Endothelial cell of umbilical vein (primary cell): ENCODE measurements around the gene NBPF6. TPM values are rescaled to one million over a fixed set of nuclear protein-coding genes. Genes with fewer than 3 reads are reported as not detected.
"Not testable (repeated sequence)": the region's sequence is repeated elsewhere in the genome, so short reads cannot be mapped to it uniquely, and the experiment has no call there.

Experiments used
- BruUV-seq: library from RNA; stranded (reverse); fragments of 400-500 nt; replicated peaks from 2 replicates; lab custom pipeline; 2021; lab: Mats Ljungman, UMichigan
- CTCF ChIA-PET: fragments of 300-600, 350-600 bp; sonication (Branson Sonifier 250); formaldehyde crosslinking; loops from one replicate; lab custom pipeline; 2021; ENCODE audit warnings: antibody characterized with exemption, inconsistent platforms; lab: Charles Lee
- POLR2A ChIA-PET: fragments of 300-600, 350-600 bp; sonication (Branson Sonifier 250); formaldehyde crosslinking; loops from one replicate; lab custom pipeline; 2021; ENCODE audit warnings: antibody characterized with exemption, inconsistent platforms; lab: Charles Lee
- DNase-seq: peaks from one replicate; pipeline ENCODE4 v3.0.0-alpha.2; 2011; ENCODE audit warnings: low read depth, low spot score
- FAIRE-seq: peaks from 2 replicates; lab custom pipeline; 2011; peaks lifted over from hg19 to GRCh38; lab: Jason Lieb, UNC
- H2AFZ ChIP-seq: 2 replicates; pipeline ENCODE4 v1.6.0; 2012; ENCODE audit warnings: low read depth, low read length, control low read depth, inconsistent platforms
- H3K27ac ChIP-seq: 2 replicates; pipeline ENCODE4 v1.5.1; 2011; ENCODE audit warnings: low read depth, mild to moderate bottlenecking, control low read depth, low read length, moderate library complexity; ENCODE audit not compliant: insufficient read depth
- H3K27me3 ChIP-seq, 2 experiments: 2 replicates each; pipeline versions ENCODE4 v1.6.0 to v1.6.1; 2011; ENCODE audit warnings: low read length in 2 of 2, mixed read lengths in 1 of 2; ENCODE audit not compliant: control insufficient read depth in 2 of 2, insufficient read depth in 2 of 2
- H3K36me3 ChIP-seq, 2 experiments: 2 replicates in 1 of 2; 3 replicates in 1 of 2; pipeline ENCODE4 v1.5.1; 2011; ENCODE audit warnings: low read length in 2 of 2, mild to moderate bottlenecking in 1 of 2, moderate library complexity in 1 of 2; ENCODE audit not compliant: control insufficient read depth in 2 of 2, insufficient read depth in 2 of 2; ENCODE audit errors: extremely low read depth in 1 of 2
- H3K4me1 ChIP-seq: 3 replicates; pipeline ENCODE4 v1.5.1; 2011; ENCODE audit warnings: mild to moderate bottlenecking, low read length; ENCODE audit not compliant: control insufficient read depth, insufficient read depth; ENCODE audit errors: extremely low read depth
- H3K4me2 ChIP-seq: 2 replicates; pipeline ENCODE4 v1.6.1; 2011; ENCODE audit warnings: low read length, control low read depth, mixed read lengths; ENCODE audit not compliant: insufficient read depth
- H3K4me3 ChIP-seq, 3 experiments: fragments of 200-600 bp in 1 of 3; sonication (generic), shearing (Covaris generic) in 1 of 3; replicated peaks in 1 of 3; 2 replicates each; pipeline ENCODE4 v1.5.1; 2011 to 2016; ENCODE audit warnings: control low read depth in 3 of 3, low read length in 3 of 3, mild to moderate bottlenecking in 2 of 3, inconsistent platforms in 1 of 3, low read depth in 1 of 3, moderate library complexity in 1 of 3; ENCODE audit not compliant: insufficient read depth in 1 of 3
- H3K79me2 ChIP-seq: 2 replicates; pipeline ENCODE4 v1.6.0; 2012; ENCODE audit warnings: low read length, inconsistent platforms; ENCODE audit not compliant: control insufficient read depth, insufficient read depth
- H3K9ac ChIP-seq: replicated peaks from 2 replicates; pipeline ENCODE3; 2011; ENCODE audit warnings: low read length, control low read depth; ENCODE audit not compliant: insufficient read depth; ENCODE audit errors: extremely low read depth
- H3K9me1 ChIP-seq: replicated peaks from 3 replicates; pipeline ENCODE4 v1.6.0; 2011; ENCODE audit warnings: mild to moderate bottlenecking, low read length; ENCODE audit not compliant: control insufficient read depth, insufficient read depth; ENCODE audit errors: extremely low read depth
- H3K9me3 ChIP-seq: replicated peaks from 2 replicates; pipeline ENCODE4 v1.5.1; 2012; ENCODE audit warnings: low read length, inconsistent platforms; ENCODE audit not compliant: control insufficient read depth, insufficient read depth
- H4K20me1 ChIP-seq: replicated peaks from 2 replicates; pipeline ENCODE3; 2011; ENCODE audit warnings: mild to moderate bottlenecking, low read length; ENCODE audit not compliant: control insufficient read depth, insufficient read depth; ENCODE audit errors: extremely low read depth
- MYC ChIP-seq: IDR thresholded peaks from one replicate; pipeline ENCODE4 v1.6.1; 2011; ENCODE audit warnings: mild to moderate bottlenecking, low read depth, low read length
- POLR2A ChIP-seq: IDR thresholded peaks from 2 replicates; pipeline ENCODE4 v1.6.1; 2012; ENCODE audit warnings: low read depth, mild to moderate bottlenecking, control low read depth, low read length
- dilution Hi-C: fragments of 300-500 bp; cut with MboI; formaldehyde crosslinking; loops from one replicate; pipeline ENCODE4 v1.15.0; 2019; ENCODE audit warnings: low sequenced_read_pairs; ENCODE audit not compliant: extremely low pct_ligation_motif_present
- intact Hi-C: fragments of 100-400 bp; cut with micrococcal nuclease; formaldehyde crosslinking; loops from one replicate; pipeline ENCODE4 v1.10.0; 2022
- polyA plus RNA-seq, 4 experiments: library from polyadenylated mRNA; depleted of rRNA in 3 of 4; stranded (reverse) in 3 of 4; unstranded in 1 of 4; fragments of >200 nt; gene quantifications; 2 replicates each; pipeline versions ENCODE4 v1.2.1 to v1.2.3, GENCODE V29; 2011 to 2012; ENCODE audit warnings: missing spikeins in 1 of 4
- total RNA-seq: library from RNA; stranded (reverse); gene quantifications from 2 replicates; pipeline ENCODE4 v1.2.3, GENCODE V29; 2021
- TF ChIP-seq, protein P1 (sequence below): IDR thresholded peaks from 2 replicates; pipeline ENCODE4 v1.6.1; 2011; ENCODE audit not compliant: insufficient read depth, insufficient read length

Gene NBPF6
- total and polyA plus RNA-seq, 2 donors (not counting 3 experiments of a cell fraction or from before 2014, with no cell fraction given): not detected

GRCh38 chr1:108482708-108483107 lies 32.6 kb downstream of the NBPF6 start:
- Histone ChIP-seq H3K9me3 (no peaks in the 10 kb centered on the region), H2AFZ (no peak overlapping the region), H3K4me1 (no peaks in the 10 kb centered on the region), H3K79me2 (no peaks in the 10 kb centered on the region), H3K27me3 (no peaks in the 10 kb centered on the region), H3K9me1 (no peaks in the 10 kb centered on the region), H3K4me3 (no peak overlapping the region), H3K36me3 (no peaks in the 10 kb centered on the region), H3K9ac (no peak overlapping the region), H4K20me1 (no peaks in the 10 kb centered on the region), H3K4me2 (no peak overlapping the region), H3K27ac (no peak overlapping the region)
- POLR2A ChIA-PET: no interaction called here
- FAIRE-seq (no peak), DNase-seq (no peak)
- no TSS peak for BruUV-seq
- TF ChIP-seq POLR2A (no peak), MYC (no peak)
- TF ChIP-seq, protein P1, sequence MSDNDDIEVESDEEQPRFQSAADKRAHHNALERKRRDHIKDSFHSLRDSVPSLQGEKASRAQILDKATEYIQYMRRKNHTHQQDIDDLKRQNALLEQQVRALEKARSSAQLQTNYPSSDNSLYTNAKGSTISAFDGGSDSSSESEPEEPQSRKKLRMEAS: no peak
- dilution Hi-C loops: no loop called here
- CTCF ChIA-PET: interaction anchor here (0.7 kb wide), 1 partner anchor 161 kb away, joined by 4 read pairs; no protein-coding TSS in a partner anchor
- intact Hi-C loops: no loop called here

DNA sequence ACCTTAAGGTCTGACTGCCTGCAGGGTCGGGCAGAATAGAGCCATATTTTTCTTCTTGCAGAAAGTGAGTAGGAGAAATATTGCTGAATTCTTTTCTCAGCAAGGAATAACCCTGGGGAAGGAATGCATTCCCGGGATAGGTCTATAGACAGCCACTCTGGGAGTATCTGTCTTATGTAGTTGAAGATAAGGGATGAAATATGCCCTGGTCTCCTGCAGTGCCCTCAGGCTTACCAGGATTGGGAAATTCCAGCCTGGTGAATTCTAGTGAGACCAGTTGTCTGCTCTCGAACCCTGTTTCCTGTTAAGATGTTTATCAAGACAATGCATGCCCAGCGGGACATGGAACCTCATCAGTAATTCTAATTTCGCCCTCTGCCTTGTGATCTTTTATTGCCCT lies 35.8 kb downstream of the NBPF6 start:
- POLR2A ChIA-PET, H4K20me1 ChIP-seq, intact Hi-C loops, H3K36me3 ChIP-seq, CTCF ChIA-PET, H3K9ac ChIP-seq, H3K4me1 ChIP-seq, H3K9me3 ChIP-seq, FAIRE-seq, H3K27ac ChIP-seq, dilution Hi-C loops, BruUV-seq, H3K4me3 ChIP-seq, H3K4me2 ChIP-seq, DNase-seq, H2AFZ ChIP-seq, H3K27me3 ChIP-seq, H3K9me1 ChIP-seq, H3K79me2 ChIP-seq: not testable (repeated sequence)

DNA sequence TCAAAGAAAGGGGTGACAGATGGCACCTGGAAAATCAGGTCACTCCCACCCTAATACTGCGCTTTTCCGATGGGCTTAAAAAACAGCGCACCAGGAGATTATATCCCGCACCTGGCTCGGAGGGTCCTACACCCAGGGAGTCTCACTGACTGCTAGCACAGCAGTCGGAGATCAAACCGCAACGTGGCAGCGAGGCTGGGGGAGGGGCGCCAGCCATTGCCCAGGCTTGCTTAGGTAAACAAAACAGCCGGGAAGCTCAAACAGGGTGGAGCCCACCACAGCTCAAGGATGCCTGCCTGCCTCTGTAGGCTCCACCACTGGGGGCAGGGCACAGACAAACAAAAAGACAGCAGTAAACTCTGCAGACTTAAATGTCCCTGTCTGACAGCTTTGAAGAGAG lies 36.6 kb downstream of the NBPF6 start:
- dilution Hi-C loops, H3K4me1 ChIP-seq, H3K4me3 ChIP-seq, H3K9ac ChIP-seq, FAIRE-seq, CTCF ChIA-PET, POLR2A ChIA-PET, H3K27ac ChIP-seq, H2AFZ ChIP-seq, intact Hi-C loops, H3K9me3 ChIP-seq, H3K4me2 ChIP-seq, H3K79me2 ChIP-seq, H3K27me3 ChIP-seq, DNase-seq, H4K20me1 ChIP-seq, H3K36me3 ChIP-seq, BruUV-seq, H3K9me1 ChIP-seq: not testable (repeated sequence)

- H3K36me3 ChIP-seq, BruUV-seq, DNase-seq, H4K20me1 ChIP-seq, H3K4me3 ChIP-seq, H3K4me2 ChIP-seq, H3K9me3 ChIP-seq, H3K27ac ChIP-seq, FAIRE-seq, dilution Hi-C loops, CTCF ChIA-PET, intact Hi-C loops, POLR2A ChIA-PET, H3K9me1 ChIP-seq, H3K27me3 ChIP-seq, H3K4me1 ChIP-seq, H3K9ac ChIP-seq, H2AFZ ChIP-seq, H3K79me2 ChIP-seq: not testable (repeated sequence)
Observed at GRCh38 chr1:108495008-108495407, 44.9 kb downstream of the NBPF6 start.
